ENCODE measurements around the gene REPS2. TPM values are rescaled to one million over a fixed set of nuclear protein-coding genes. Genes with fewer than 3 reads are reported as not detected.

REPS2 gene
- total RNA-seq, 2 donors from 2014 or later = 30.7 to 46.5 TPM

GRCh38 chrX:17033225-17033624 is 86.8 kb downstream of the REPS2 start:
- Histone ChIP-seq H3K36me3 (no peaks in the 10 kb centered on the region), H3K9me3 (no peaks in the 10 kb centered on the region), H3K4me3 (no peak overlapping the region), H3K4me1 (replicated peaks) (no peaks in the 10 kb centered on the region), H3K27me3 (replicated peaks; ENCODE audit: insufficient read depth) (no peaks in the 10 kb centered on the region), H3K27ac (no peak overlapping the region)
- intact Hi-C loops (cut with DNase I) = loop anchor here (10.0 kb wide), 1 partner anchor 48 kb away; no protein-coding TSS in a partner anchor
- TF ChIP-seq POLR2A (IDR thresholded peaks at IDR 0.05) (no peak), CTCF (IDR thresholded peaks at IDR 0.05) (no peak), POLR2AphosphoS5 (IDR thresholded peaks at IDR 0.05) (no peak)
- no peak for DNase-seq (ENCODE audit: low spot score)

DNA sequence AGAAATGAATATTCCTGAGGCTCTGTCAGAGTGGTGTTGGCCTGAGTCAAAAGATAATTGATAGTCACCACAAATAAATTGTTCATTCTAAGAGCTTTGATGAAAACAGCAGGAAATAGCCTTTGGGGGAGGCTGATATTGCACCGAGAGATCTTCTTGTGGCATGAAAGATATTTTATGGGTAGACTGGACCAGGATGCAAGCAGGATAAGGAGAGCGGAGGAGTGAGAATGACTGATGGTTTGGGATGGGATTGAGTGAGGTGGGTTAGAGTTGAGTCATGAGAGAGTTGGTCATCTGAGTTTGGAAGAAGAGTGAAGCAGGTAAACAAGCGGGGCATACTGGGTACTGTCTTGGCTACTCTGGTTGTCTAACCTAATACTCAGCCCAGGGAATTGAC is 88.7 kb downstream of the REPS2 start:
- no peaks in the 10 kb centered on the region for H3K9me3 ChIP-seq
- 85% methylated on average over 3 of the region's 3 CpGs for WGBS
- no peak overlapping the region for H3K27ac ChIP-seq
- intact Hi-C loops (cut with DNase I) = loop anchor here (10.0 kb wide), 1 partner anchor 50 kb away; no protein-coding TSS in a partner anchor
- H3K36me3 ChIP-seq = no peaks in the 10 kb centered on the region
- no peaks in the 10 kb centered on the region for H3K4me1 ChIP-seq (replicated peaks)
- H3K4me3 ChIP-seq = no peak overlapping the region
- no peaks in the 10 kb centered on the region for H3K27me3 ChIP-seq (replicated peaks; ENCODE audit: insufficient read depth)
- TF ChIP-seq POLR2A (IDR thresholded peaks at IDR 0.05) (no peak), CTCF (IDR thresholded peaks at IDR 0.05) (no peak), POLR2AphosphoS5 (IDR thresholded peaks at IDR 0.05) (no peak)
- DNase-seq (ENCODE audit: low spot score) = no peak

GRCh38 chrX:17036171-17036961 is 89.9 kb downstream of the REPS2 start:
- TF ChIP-seq CTCF (IDR thresholded peaks at IDR 0.05) = no peak
- no peak for TF ChIP-seq POLR2A (IDR thresholded peaks at IDR 0.05)
- no peak for TF ChIP-seq POLR2AphosphoS5 (IDR thresholded peaks at IDR 0.05)
- no peaks in the 10 kb centered on the region for H3K36me3 ChIP-seq
- H3K9me3 ChIP-seq = no peaks in the 10 kb centered on the region
- intact Hi-C loops (cut with DNase I) = loop anchor here (10.0 kb wide), 1 partner anchor 52 kb away; no protein-coding TSS in a partner anchor
- WGBS = 27% methylated on average over 4 of the region's 4 CpGs
- H3K4me1 ChIP-seq (replicated peaks) = no peaks in the 10 kb centered on the region
- DNase-seq (ENCODE audit: low spot score) = no peak
- no peak overlapping the region for H3K27ac ChIP-seq
- H3K27me3 ChIP-seq (replicated peaks; ENCODE audit: insufficient read depth) = no peaks in the 10 kb centered on the region
- H3K4me3 ChIP-seq = no peak overlapping the region

GRCh38 chrX:17038277-17038676 is 91.8 kb downstream of the REPS2 start:
- H3K36me3 ChIP-seq = no peaks in the 10 kb centered on the region
- 56% methylated on average over 3 of the region's 3 CpGs for WGBS
- H3K27me3 ChIP-seq (replicated peaks; ENCODE audit: insufficient read depth) = no peaks in the 10 kb centered on the region
- TF ChIP-seq CTCF (IDR thresholded peaks at IDR 0.05) (no peak), POLR2AphosphoS5 (IDR thresholded peaks at IDR 0.05) (no peak), POLR2A (IDR thresholded peaks at IDR 0.05) (no peak)
- no peak for DNase-seq (ENCODE audit: low spot score)
- H3K4me3 ChIP-seq = no peak overlapping the region
- no peaks in the 10 kb centered on the region for H3K4me1 ChIP-seq (replicated peaks)
- H3K27ac ChIP-seq = no peak overlapping the region
- H3K9me3 ChIP-seq = no peaks in the 10 kb centered on the region
- intact Hi-C loops (cut with DNase I) = loop anchor here (10.0 kb wide), 1 partner anchor 53 kb away; no protein-coding TSS in a partner anchor
